Hepatocyte (in vitro differentiated cells): ENCODE measurements around the gene GBX1. TPM values are rescaled to one million over a fixed set of nuclear protein-coding genes. Genes with fewer than 3 reads are reported as not detected.

Experiments
- DNase-seq: peaks from one replicate; pipeline ENCODE4 v3.0.0-alpha.2; 2016; ENCODE audit warnings: low spot score
- H2AFZ ChIP-seq: fragments of 200-600 bp; sonication (generic); 2 replicates; pipeline ENCODE4 v1.6.0; 2016; ENCODE audit warnings: antibody characterized with exemption, mild to moderate bottlenecking
- H3K27ac ChIP-seq: fragments of 200-600 bp; sonication (generic); 2 replicates; pipeline ENCODE4 v1.5.1; 2016; ENCODE audit warnings: mild to moderate bottlenecking
- H3K27me3 ChIP-seq: fragments of 200-600 bp; sonication (generic); 2 replicates; pipeline ENCODE4 v1.6.1; 2016
- H3K36me3 ChIP-seq: fragments of 200-600 bp; sonication (generic); replicated peaks from 2 replicates; pipeline ENCODE4 v1.5.1; 2016; ENCODE audit warnings: low read depth; ENCODE audit not compliant: insufficient read depth
- H3K4me1 ChIP-seq: fragments of 200-600 bp; sonication (generic); 2 replicates; pipeline ENCODE4 v1.5.1; 2016; ENCODE audit warnings: mild to moderate bottlenecking, moderate library complexity; ENCODE audit not compliant: insufficient read depth
- H3K4me2 ChIP-seq: fragments of 200-600 bp; sonication (generic); 2 replicates; pipeline ENCODE4 v1.6.0; 2016
- H3K4me3 ChIP-seq: fragments of 200-600 bp; sonication (generic); 2 replicates; pipeline ENCODE4 v1.5.1; 2016; ENCODE audit warnings: mild to moderate bottlenecking
- H3K79me2 ChIP-seq: fragments of 200-600 bp; sonication (generic); 2 replicates; pipeline ENCODE4 v1.6.0; 2017; ENCODE audit warnings: mild to moderate bottlenecking
- H3K9me2 ChIP-seq: fragments of 200-600 bp; sonication (generic); replicated peaks from 2 replicates; pipeline ENCODE4 v1.6.0; 2017; ENCODE audit warnings: mild to moderate bottlenecking; ENCODE audit not compliant: insufficient read depth
- H3K9me3 ChIP-seq: fragments of 200-600 bp; sonication (generic); 2 replicates; pipeline ENCODE4 v1.5.1; 2016; ENCODE audit warnings: low read depth, mild to moderate bottlenecking
- H4K20me1 ChIP-seq: fragments of 200-600 bp; sonication (generic); 2 replicates; pipeline ENCODE4 v1.6.0; 2016; ENCODE audit warnings: mild to moderate bottlenecking; ENCODE audit not compliant: insufficient read depth, poor library complexity, severe bottlenecking
- CTCF ChIP-seq: fragments of 200-600 bp; sonication (generic); IDR thresholded peaks from 2 replicates; pipeline ENCODE4 v1.5.1; 2016; ENCODE audit warnings: antibody characterized with exemption, mild to moderate bottlenecking; ENCODE audit not compliant: poor library complexity
- EZH2 ChIP-seq: fragments of 200-600 bp; sonication (generic); IDR thresholded peaks from 2 replicates; pipeline ENCODE4 v1.6.1; 2016; ENCODE audit warnings: antibody characterized with exemption, mild to moderate bottlenecking, borderline replicate concordance
- EZH2phosphoT487 ChIP-seq: fragments of 200-600 bp; sonication (generic); IDR thresholded peaks from one replicate; pipeline ENCODE4 v1.6.1; 2018; ENCODE audit warnings: antibody characterized with exemption, mild to moderate bottlenecking, low read depth, moderate library complexity; ENCODE audit not compliant: unreplicated experiment, severe bottlenecking
- WGBS: methylation state at CpG from one replicate; pipeline ENCODE4 v1.1.6; 2016; ENCODE audit warnings: low lambda C conversion rate; ENCODE audit errors: missing lambda C conversion rate; 5-methylcytosine and 5-hydroxymethylcytosine counted together
- polyA plus RNA-seq: library from polyadenylated mRNA; unstranded; fragments of >200 nt; fragmentation: Nextera tagmentation; extraction: Ambion mirVana; gene quantifications from 2 replicates; pipeline ENCODE4 v1.2.1, GENCODE V29; 2016
- total RNA-seq: library from RNA; depleted of rRNA; stranded (reverse); fragments of >200 nt; gene quantifications from 2 replicates; pipeline ENCODE4 v1.2.3, GENCODE V29; 2014

The GBX1 gene
- total and polyA plus RNA-seq, 2 experiments from 2014 or later = not detected

GRCh38 chr7:151141855-151142685, 25.4 kb downstream of the GBX1 start:
- H3K27ac ChIP-seq = no peak overlapping the region
- no peak for TF ChIP-seq EZH2phosphoT487
- TF ChIP-seq EZH2 = no peak
- TF ChIP-seq CTCF = no peak
- 95% methylated on average over 24 of the region's 31 CpGs for WGBS
- H3K36me3 ChIP-seq = no peaks in the 10 kb centered on the region
- H4K20me1 ChIP-seq = no peaks in the 10 kb centered on the region
- H3K4me1 ChIP-seq = no peaks in the 10 kb centered on the region
- no peak overlapping the region for H3K4me2 ChIP-seq
- H2AFZ ChIP-seq = no peak overlapping the region
- no peak for DNase-seq
- no peaks in the 10 kb centered on the region for H3K9me3 ChIP-seq
- H3K4me3 ChIP-seq = no peak overlapping the region
- no peaks in the 10 kb centered on the region for H3K27me3 ChIP-seq
- H3K79me2 ChIP-seq = no peaks in the 10 kb centered on the region
- no peaks in the 10 kb centered on the region for H3K9me2 ChIP-seq

GRCh38 chr7:151141311-151141854, 26.1 kb downstream of the GBX1 start:
- H3K27me3 ChIP-seq = no peaks in the 10 kb centered on the region
- H3K9me3 ChIP-seq = no peaks in the 10 kb centered on the region
- no peaks in the 10 kb centered on the region for H3K4me1 ChIP-seq
- H4K20me1 ChIP-seq = no peaks in the 10 kb centered on the region
- TF ChIP-seq CTCF (no peak), EZH2 (no peak), EZH2phosphoT487 (no peak)
- WGBS = 77% methylated on average over 9 of the region's 9 CpGs
- no peak overlapping the region for H3K4me3 ChIP-seq
- no peak overlapping the region for H3K27ac ChIP-seq
- DNase-seq = no peak
- H3K79me2 ChIP-seq = no peaks in the 10 kb centered on the region
- H3K4me2 ChIP-seq = no peak overlapping the region
- H3K9me2 ChIP-seq = no peaks in the 10 kb centered on the region
- no peak overlapping the region for H2AFZ ChIP-seq
- H3K36me3 ChIP-seq = no peaks in the 10 kb centered on the region

GRCh38 chr7:151140826-151141225, 26.7 kb downstream of the GBX1 start:
- H3K27ac ChIP-seq = no peak overlapping the region
- H3K9me2 ChIP-seq = no peaks in the 10 kb centered on the region
- no peaks in the 10 kb centered on the region for H3K27me3 ChIP-seq
- H3K9me3 ChIP-seq = no peaks in the 10 kb centered on the region
- WGBS = 95% methylated on average over 7 of the region's 7 CpGs
- no peaks in the 10 kb centered on the region for H3K4me1 ChIP-seq
- no peaks in the 10 kb centered on the region for H3K36me3 ChIP-seq
- no peaks in the 10 kb centered on the region for H4K20me1 ChIP-seq
- no peak overlapping the region for H3K4me3 ChIP-seq
- no peaks in the 10 kb centered on the region for H3K79me2 ChIP-seq
- TF ChIP-seq EZH2phosphoT487 = no peak
- no peak for TF ChIP-seq EZH2
- no peak for TF ChIP-seq CTCF
- H3K4me2 ChIP-seq = no peak overlapping the region
- no peak overlapping the region for H2AFZ ChIP-seq
- DNase-seq = no peak
